ENCODE data around the gene RNF175. TPM values are rescaled to one million over a fixed set of nuclear protein-coding genes. Genes with fewer than 3 reads are reported as not detected.

The RNF175 gene
- total and polyA plus RNA-seq, 12 donors, result 0.18 to 6.3 (median 1.1) TPM; not detected in 4

GRCh38 chr4:153771046-153771445 lies 11.2 kb upstream of the RNF175 start:
- no peak for TF ChIP-seq CTCF (IDR thresholded peaks at IDR 0.05)
- no peak for TF ChIP-seq POLR2A (IDR thresholded peaks at IDR 0.05)
- Histone ChIP-seq H3K27me3 (no peaks in the 10 kb centered on the region), H3K4me1 (replicated peaks in 1 of 2) (no peaks in the 10 kb centered on the region), H3K9me3 (replicated peaks in 1 of 3) (no peaks in the 10 kb centered on the region), H3K4me3 (no peak overlapping the region), H3K27ac (no peak overlapping the region), H3K36me3 (replicated peaks in 1 of 2) (no peaks in the 10 kb centered on the region)
- intact Hi-C loops (cut with DNase I), result no loop called here
- DNase-seq, result no peak

GRCh38 chr4:153766758-153767157 lies 6.9 kb upstream of the RNF175 start:
- Histone ChIP-seq H3K36me3 (replicated peaks in 1 of 2) (no peaks in the 10 kb centered on the region), H3K4me3 (no peak overlapping the region), H3K4me1 (replicated peaks in 1 of 2) (no peaks in the 10 kb centered on the region), H3K27ac (no peak overlapping the region), H3K9me3 (replicated peaks in 1 of 3) (no peaks in the 10 kb centered on the region), H3K27me3 (no peaks in the 10 kb centered on the region)
- WGBS, 4 donors, result 82 to 88% (median 86%) methylated on average over 6 of the region's 6 CpGs
- no peak for TF ChIP-seq POLR2A (IDR thresholded peaks at IDR 0.05)
- no peak for TF ChIP-seq CTCF (IDR thresholded peaks at IDR 0.05)
- intact Hi-C loops (cut with DNase I), result no loop called here
- no peak for DNase-seq

GRCh38 chr4:153765894-153766293 lies 6.1 kb upstream of the RNF175 start:
- TF ChIP-seq POLR2A (IDR thresholded peaks at IDR 0.05) (no peak), CTCF (IDR thresholded peaks at IDR 0.05) (no peak)
- Histone ChIP-seq H3K4me1 (replicated peaks in 1 of 2) (no peaks in the 10 kb centered on the region), H3K9me3 (replicated peaks in 1 of 3) (no peaks in the 10 kb centered on the region), H3K36me3 (replicated peaks in 1 of 2) (no peaks in the 10 kb centered on the region), H3K27ac (no peak overlapping the region), H3K27me3 (no peaks in the 10 kb centered on the region), H3K4me3 (no peak overlapping the region)
- DNase-seq, result no peak
- 83 to 87% (median 84%) methylated on average over 8 of the region's 8 CpGs for WGBS, 4 donors
- intact Hi-C loops (cut with DNase I), result no loop called here

GRCh38 chr4:153764601-153765368 lies 5.0 kb upstream of the RNF175 start:
- intact Hi-C loops (cut with DNase I), result no loop called here
- TF ChIP-seq POLR2A (IDR thresholded peaks at IDR 0.05) (no peak), CTCF (IDR thresholded peaks at IDR 0.05) (no peak)
- Histone ChIP-seq H3K36me3 (replicated peaks in 1 of 2) (no peaks in the 10 kb centered on the region), H3K4me3 (no peak overlapping the region), H3K4me1 (replicated peaks in 1 of 2) (peaks cover 1% of the 10 kb centered on the region in 2 donors), H3K9me3 (replicated peaks in 1 of 3) (no peaks in the 10 kb centered on the region), H3K27me3 (peaks cover under 1% of the 10 kb centered on the region), H3K27ac (no peak overlapping the region)
- DNase-seq, result no peak
- WGBS, 4 donors, result 42 to 58% (median 56%) methylated on average over 5 of the region's 5 CpGs

Data from adrenal gland (tissue), 12 donors.